Embryonic facial prominence (tissue), 1 donor: ENCODE data around the gene TRIM46.
"Not testable (repeated sequence)": the region's sequence is repeated elsewhere in the genome, so short reads cannot be mapped to it uniquely, and the experiment has no call there.

Source experiments
- DNase-seq: peaks from one replicate; pipeline ENCODE4 v3.0.0-alpha.2; 2016; ENCODE audit errors: extremely low spot score

TRIM46 gene

GRCh38 chr1:155227261-155228095 lies 53.8 kb downstream of the TRIM46 start:
- peak; percentile 97 for DNase-seq

- no peak for DNase-seq
These were observed 54.4 kb downstream of the TRIM46 start for GRCh38 chr1:155228096-155228427.

- DNase-seq: not testable (repeated sequence)
These were observed 57.7 kb downstream of the TRIM46 start for GRCh38 chr1:155231302-155231701.

GRCh38 chr1:155232001-155232978 lies 58.6 kb downstream of the TRIM46 start:
- not testable (repeated sequence) for DNase-seq

- not testable (repeated sequence) for DNase-seq
These were observed 59.9 kb downstream of the TRIM46 start for GRCh38 chr1:155233502-155233901.
